GM13977 (cell line): Measurements from ENCODE around the gene COL4A4.

Experiments
- DNase-seq: peaks from one replicate; pipeline ENCODE4 v3.0.0; 2012; ENCODE audit warnings: low spot score
- in situ Hi-C: fragments of 300-500 bp; cut with MboI; formaldehyde crosslinking; loops from one replicate; pipeline ENCODE4 v1.12.0; 2022; ENCODE audit warnings: low sequenced_read_pairs, low pct_unique_long_range_greater_than_20kb, mixed read lengths, inconsistent platforms; ENCODE audit not compliant: unreplicated experiment
- TF ChIP-seq, protein P1 (sequence below): IDR thresholded peaks from 2 replicates; pipeline ENCODE4 v1.5.1; 2012; ENCODE audit warnings: mild to moderate bottlenecking, control low read depth; ENCODE audit not compliant: insufficient read depth; ENCODE audit errors: extremely low read depth, missing control alignments

COL4A4 gene

DNA sequence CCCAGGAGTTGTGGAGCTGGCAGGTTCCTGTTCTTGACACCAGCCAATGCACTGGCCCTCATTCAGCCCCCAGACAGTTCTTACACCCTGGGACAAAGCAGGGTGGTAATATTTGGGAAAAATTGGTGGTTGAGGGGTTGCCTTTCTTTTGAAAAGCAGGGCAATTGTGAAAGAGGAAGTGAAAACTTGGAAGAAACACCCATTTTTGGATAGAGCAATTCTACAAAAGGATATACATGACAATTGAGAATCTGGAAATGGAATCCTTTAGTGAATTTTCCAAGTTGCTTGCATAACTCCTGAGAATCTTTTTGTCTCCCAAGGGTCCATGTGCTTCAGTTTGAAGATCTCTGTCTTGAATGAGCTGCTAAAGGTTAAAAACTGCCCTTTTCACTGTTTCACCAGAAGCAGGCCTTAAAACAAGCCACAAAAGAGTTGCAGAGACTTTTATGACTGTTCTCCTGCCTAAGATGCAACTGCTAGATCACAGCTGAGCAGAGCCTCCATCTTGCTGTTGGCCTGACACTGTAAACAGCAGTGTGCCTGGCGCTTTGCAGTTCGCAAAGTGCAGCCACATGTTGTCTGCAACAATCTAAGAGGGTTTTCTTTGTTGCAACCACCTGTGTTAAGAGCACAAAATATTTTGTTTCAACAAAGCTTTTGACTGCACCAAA lies 11.8 kb downstream of the COL4A4 start:
- no peak for DNase-seq
- TF ChIP-seq, protein P1, sequence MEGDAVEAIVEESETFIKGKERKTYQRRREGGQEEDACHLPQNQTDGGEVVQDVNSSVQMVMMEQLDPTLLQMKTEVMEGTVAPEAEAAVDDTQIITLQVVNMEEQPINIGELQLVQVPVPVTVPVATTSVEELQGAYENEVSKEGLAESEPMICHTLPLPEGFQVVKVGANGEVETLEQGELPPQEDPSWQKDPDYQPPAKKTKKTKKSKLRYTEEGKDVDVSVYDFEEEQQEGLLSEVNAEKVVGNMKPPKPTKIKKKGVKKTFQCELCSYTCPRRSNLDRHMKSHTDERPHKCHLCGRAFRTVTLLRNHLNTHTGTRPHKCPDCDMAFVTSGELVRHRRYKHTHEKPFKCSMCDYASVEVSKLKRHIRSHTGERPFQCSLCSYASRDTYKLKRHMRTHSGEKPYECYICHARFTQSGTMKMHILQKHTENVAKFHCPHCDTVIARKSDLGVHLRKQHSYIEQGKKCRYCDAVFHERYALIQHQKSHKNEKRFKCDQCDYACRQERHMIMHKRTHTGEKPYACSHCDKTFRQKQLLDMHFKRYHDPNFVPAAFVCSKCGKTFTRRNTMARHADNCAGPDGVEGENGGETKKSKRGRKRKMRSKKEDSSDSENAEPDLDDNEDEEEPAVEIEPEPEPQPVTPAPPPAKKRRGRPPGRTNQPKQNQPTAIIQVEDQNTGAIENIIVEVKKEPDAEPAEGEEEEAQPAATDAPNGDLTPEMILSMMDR = no peak
- in situ Hi-C loops = no loop called here

DNA sequence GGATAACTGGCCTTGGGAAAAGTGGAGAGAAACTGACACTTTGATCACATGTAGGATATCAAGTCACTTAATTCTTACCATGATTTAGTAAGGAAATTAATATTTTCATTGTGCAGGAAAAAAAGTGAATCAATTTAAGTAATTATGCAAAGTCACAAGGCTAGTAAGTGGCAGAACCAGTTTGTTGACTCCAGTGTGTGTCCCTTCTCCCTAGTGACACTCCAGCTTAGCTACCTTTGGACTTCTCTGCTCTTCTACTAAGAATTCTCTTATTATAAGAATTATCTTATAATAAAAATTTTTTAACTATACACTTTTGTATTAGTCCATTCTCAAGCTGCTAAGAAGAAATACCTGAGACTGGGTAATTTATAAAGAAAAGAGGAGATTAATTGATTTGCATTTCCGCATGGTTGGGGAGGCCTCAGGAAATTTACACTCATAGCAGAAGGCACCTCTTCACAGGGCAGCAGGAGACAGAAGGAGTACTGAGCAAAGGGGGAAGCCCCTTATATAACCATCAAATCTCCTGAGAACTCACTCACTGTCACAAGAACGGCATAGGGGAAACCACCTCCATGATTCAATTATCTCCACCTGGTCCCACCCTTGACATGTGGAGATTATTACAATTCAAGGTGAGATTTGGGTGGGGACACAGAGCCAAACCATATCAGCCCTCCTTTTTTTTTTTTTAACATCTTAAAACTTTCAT lies 13.6 kb downstream of the COL4A4 start:
- TF ChIP-seq, protein P1 = no peak
- DNase-seq = no peak
- in situ Hi-C loops = no loop called here

- no peak for DNase-seq
- TF ChIP-seq, protein P1 = no peak
- in situ Hi-C loops = loop anchor here (25.0 kb wide), 1 partner anchor 614 kb away; no protein-coding TSS in a partner anchor
Measured at GRCh38 chr2:227148106-227148505, 15.9 kb downstream of the COL4A4 start.

- TF ChIP-seq, protein P1 = no peak
- in situ Hi-C loops = loop anchor here (25.0 kb wide), 1 partner anchor 615 kb away; no protein-coding TSS in a partner anchor
- DNase-seq = no peak
Measured at GRCh38 chr2:227147023-227147422, 17.0 kb downstream of the COL4A4 start.

- in situ Hi-C loops = loop anchor here (25.0 kb wide), 1 partner anchor 616 kb away; no protein-coding TSS in a partner anchor
Measured at GRCh38 chr2:227146456-227146855, 17.5 kb downstream of the COL4A4 start.

DNA sequence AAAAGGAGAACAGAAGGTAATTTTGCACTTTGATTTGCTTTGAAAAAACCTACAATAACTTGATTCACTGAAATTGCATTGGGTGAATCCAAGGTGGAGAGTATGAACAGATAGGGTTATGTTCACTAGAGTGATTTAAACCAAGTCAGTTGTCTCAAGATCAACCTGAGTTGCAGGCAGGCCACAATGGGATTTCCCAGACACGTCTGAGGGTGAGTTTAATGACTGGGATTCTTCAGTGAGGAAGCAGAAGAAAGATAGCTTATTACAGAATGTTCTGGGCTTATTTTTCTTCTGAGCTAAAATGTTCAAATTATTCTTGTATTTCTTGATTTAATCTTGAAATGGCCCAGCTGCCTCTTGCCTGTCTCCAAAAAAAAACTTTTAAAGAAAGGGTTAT lies 20.1 kb downstream of the COL4A4 start:
- no peak for DNase-seq
- in situ Hi-C loops = loop anchor here (25.0 kb wide), 1 partner anchor 618 kb away; no protein-coding TSS in a partner anchor
- TF ChIP-seq, protein P1 = no peak

More at GRCh38 chr2:227146456-227146855, 17.5 kb downstream of the COL4A4 start:
- TF ChIP-seq, protein P1 = no peak
- DNase-seq = no peak
